Trophoblast cell (in vitro differentiated cells and primary cell): ENCODE data around the gene WNT9B.
A peak's percentile ranks its signal among the peaks of the same experiment; 100 is the strongest.

Experiments used
- DNase-seq, 2 donors: peaks; one replicate each; pipeline ENCODE4 v3.0.0-alpha.2; 2016
- H2AFZ ChIP-seq: 2 replicates; pipeline ENCODE4 v1.6.1; 2013; ENCODE audit warnings: low read length, moderate library complexity, mild to moderate bottlenecking; ENCODE audit not compliant: insufficient read depth, poor library complexity
- H2AK5ac ChIP-seq: 2 replicates; pipeline ENCODE4 v1.6.1; 2013; ENCODE audit warnings: mild to moderate bottlenecking, low read length
- H2BK120ac ChIP-seq: 2 replicates; pipeline ENCODE4 v1.6.1; 2013; ENCODE audit warnings: low read length, mild to moderate bottlenecking, moderate library complexity; ENCODE audit not compliant: insufficient read depth, poor library complexity
- H2BK12ac ChIP-seq: 2 replicates; pipeline ENCODE4 v1.6.1; 2013; ENCODE audit warnings: mild to moderate bottlenecking, low read length, moderate library complexity
- H2BK5ac ChIP-seq: 2 replicates; pipeline ENCODE4 v1.6.1; 2013; ENCODE audit warnings: low read length, low read depth, moderate library complexity, mild to moderate bottlenecking; ENCODE audit not compliant: poor library complexity
- H3K14ac ChIP-seq: 2 replicates; pipeline ENCODE4 v1.6.1; 2013; ENCODE audit warnings: mild to moderate bottlenecking, low read length
- H3K18ac ChIP-seq: 2 replicates; pipeline ENCODE4 v1.6.1; 2013; ENCODE audit warnings: mild to moderate bottlenecking, low read length
- H3K23ac ChIP-seq: 2 replicates; pipeline ENCODE4 v1.6.1; 2013; ENCODE audit warnings: low read length
- H3K27ac ChIP-seq: 2 replicates; pipeline ENCODE4 v1.5.1; 2013; ENCODE audit warnings: low read depth, mild to moderate bottlenecking, inconsistent platforms, low read length, moderate library complexity
- H3K27me3 ChIP-seq: 2 replicates; pipeline ENCODE4 v1.6.1; 2013; ENCODE audit warnings: inconsistent platforms, mild to moderate bottlenecking, low read length, moderate library complexity; ENCODE audit not compliant: insufficient read depth
- H3K36me3 ChIP-seq, 2 experiments: 1 replicate in 1 of 2; 2 replicates in 1 of 2; pipeline ENCODE4 v1.6.1; 2013; ENCODE audit warnings: low read length in 2 of 2, mild to moderate bottlenecking in 2 of 2, moderate library complexity in 1 of 2; ENCODE audit not compliant: insufficient read depth in 2 of 2, control insufficient read depth in 1 of 2
- H3K4ac ChIP-seq: 2 replicates; pipeline ENCODE4 v1.6.1; 2013; ENCODE audit warnings: low read depth, mild to moderate bottlenecking, low read length, moderate library complexity
- H3K4me1 ChIP-seq, 2 experiments: 1 replicate in 1 of 2; 2 replicates in 1 of 2; pipeline ENCODE4 v1.6.1; 2013; ENCODE audit warnings: low read length in 2 of 2, mild to moderate bottlenecking in 2 of 2, moderate library complexity in 1 of 2; ENCODE audit not compliant: insufficient read depth in 2 of 2, control insufficient read depth in 1 of 2
- H3K4me2 ChIP-seq: 2 replicates; pipeline ENCODE4 v1.6.1; 2013; ENCODE audit warnings: inconsistent platforms, mild to moderate bottlenecking, low read length, moderate library complexity
- H3K4me3 ChIP-seq: 2 replicates; pipeline ENCODE4 v1.5.1; 2013; ENCODE audit warnings: mild to moderate bottlenecking, low read depth, low read length, inconsistent platforms
- H3K79me1 ChIP-seq: one replicate; pipeline ENCODE4 v1.6.1; 2013; ENCODE audit warnings: low read length
- H3K79me2 ChIP-seq: 2 replicates; pipeline ENCODE4 v1.6.1; 2013; ENCODE audit warnings: low read length, mild to moderate bottlenecking; ENCODE audit not compliant: control insufficient read depth, insufficient read depth, poor library complexity
- H3K9ac ChIP-seq: 2 replicates; pipeline ENCODE4 v1.6.1; 2013; ENCODE audit warnings: mild to moderate bottlenecking, low read length
- H3K9me3 ChIP-seq: 2 replicates; pipeline ENCODE4 v1.6.1; 2013; ENCODE audit warnings: low read depth, mild to moderate bottlenecking, control low read depth, inconsistent platforms, low read length; ENCODE audit not compliant: insufficient read depth
- H4K12ac ChIP-seq: 2 replicates; pipeline ENCODE4 v1.6.1; 2013; ENCODE audit warnings: low read depth, mild to moderate bottlenecking, low read length, moderate library complexity
- H4K8ac ChIP-seq: 2 replicates; pipeline ENCODE4 v1.6.1; 2013; ENCODE audit warnings: low read depth, mild to moderate bottlenecking, low read length, moderate library complexity
- H4K91ac ChIP-seq: one replicate; pipeline ENCODE4 v1.6.1; 2013; ENCODE audit warnings: low read depth, mild to moderate bottlenecking, low read length, moderate library complexity
- WGBS: extraction: QIAGEN DNeasy Blood & Tissue Kit; methylation state at CpG from one replicate; pipeline ENCODE4 v1.1.7; 2013; ENCODE audit warnings: missing lambda C conversion rate; ENCODE audit not compliant: insufficient read length, insufficient coverage; ENCODE audit errors: extremely low coverage; 5-methylcytosine and 5-hydroxymethylcytosine counted together

Gene WNT9B

GRCh38 chr17:46813920-46814319 is 37.5 kb upstream of the WNT9B start:
- H4K12ac ChIP-seq: no peak overlapping the region
- H3K27ac ChIP-seq: no peak overlapping the region
- H2BK12ac ChIP-seq: no peak overlapping the region
- peaks cover 2% of the 10 kb centered on the region for H3K79me2 ChIP-seq
- H3K4ac ChIP-seq: no peak overlapping the region
- H4K91ac ChIP-seq: no peak overlapping the region
- H3K79me1 ChIP-seq: peaks cover 9% of the 10 kb centered on the region
- H2BK5ac ChIP-seq: no peak overlapping the region
- H3K14ac ChIP-seq: no peak overlapping the region
- H3K4me1 ChIP-seq: peaks cover 43 to 63% of the 10 kb centered on the region in 2 experiments
- H3K4me3 ChIP-seq: no peak overlapping the region
- no peak overlapping the region for H2AFZ ChIP-seq
- DNase-seq: no peak
- H3K18ac ChIP-seq: no peak overlapping the region
- H3K27me3 ChIP-seq: peaks cover 11% of the 10 kb centered on the region
- no peaks in the 10 kb centered on the region for H3K36me3 ChIP-seq
- no peak overlapping the region for H4K8ac ChIP-seq
- H2BK120ac ChIP-seq: no peak overlapping the region
- no peak overlapping the region for H3K23ac ChIP-seq
- no peak overlapping the region for H3K4me2 ChIP-seq
- no CpG with 5 or more reads among the region's 3 CpGs for WGBS
- no peaks in the 10 kb centered on the region for H3K9me3 ChIP-seq
- H3K9ac ChIP-seq: no peak overlapping the region
- H2AK5ac ChIP-seq: no peak overlapping the region

DNA sequence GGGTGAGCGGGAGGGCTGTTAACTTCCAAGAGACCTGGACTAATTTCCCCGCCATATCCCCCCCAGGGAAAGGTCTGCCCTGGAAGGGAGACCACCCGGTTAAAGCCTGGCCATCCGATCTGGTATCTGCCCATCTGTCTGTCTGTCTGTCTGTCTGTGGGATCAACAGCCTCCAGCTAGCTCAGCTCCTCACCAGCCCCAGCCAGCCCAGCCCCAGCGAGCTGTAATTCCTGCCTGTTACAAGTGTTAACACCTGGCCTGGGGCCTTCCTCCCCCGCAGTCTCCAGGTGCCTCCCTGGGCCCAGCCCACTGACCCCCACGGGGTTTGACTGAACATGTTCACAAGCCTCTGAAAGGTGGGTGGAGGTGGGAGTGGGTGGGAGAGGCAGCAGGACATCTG is 36.9 kb upstream of the WNT9B start:
- Histone ChIP-seq H2AK5ac (no peak overlapping the region), H3K4me3 (no peak overlapping the region), H3K27me3 (peaks cover 13% of the 10 kb centered on the region), H3K36me3 (no peaks in the 10 kb centered on the region), H3K14ac (no peak overlapping the region), H3K4ac (no peak overlapping the region), H2BK120ac (no peak overlapping the region), H3K18ac (no peak overlapping the region), H3K79me2 (peaks cover 3% of the 10 kb centered on the region), H4K8ac (no peak overlapping the region), H2BK5ac (no peak overlapping the region), H4K12ac (no peak overlapping the region), H3K27ac (no peak overlapping the region), H3K23ac (no peak overlapping the region), H3K9ac (no peak overlapping the region), H2BK12ac (no peak overlapping the region), H4K91ac (no peak overlapping the region), H3K79me1 (peaks cover 13% of the 10 kb centered on the region), H3K4me1 (peaks cover 45 to 66% of the 10 kb centered on the region in 2 experiments), H3K4me2 (no peak overlapping the region), H2AFZ (no peak overlapping the region), H3K9me3 (no peaks in the 10 kb centered on the region)
- WGBS: no CpG with 5 or more reads among the region's 7 CpGs
- DNase-seq: no peak

- no peak overlapping the region for H2BK5ac ChIP-seq
- H2AK5ac ChIP-seq: no peak overlapping the region
- no peaks in the 10 kb centered on the region for H3K36me3 ChIP-seq
- H3K9ac ChIP-seq: no peak overlapping the region
- no peaks in the 10 kb centered on the region for H3K9me3 ChIP-seq
- H2AFZ ChIP-seq: no peak overlapping the region
- peaks cover 13% of the 10 kb centered on the region for H3K27me3 ChIP-seq
- DNase-seq: no peak
- H3K4ac ChIP-seq: no peak overlapping the region
- no peak overlapping the region for H3K27ac ChIP-seq
- no peak overlapping the region for H3K4me2 ChIP-seq
- no peak overlapping the region for H4K91ac ChIP-seq
- no peak overlapping the region for H3K23ac ChIP-seq
- no peak overlapping the region for H2BK120ac ChIP-seq
- no peak overlapping the region for H3K4me3 ChIP-seq
- WGBS: no CpG with 5 or more reads among the region's 12 CpGs
- peaks cover 20% of the 10 kb centered on the region for H3K79me1 ChIP-seq
- no peak overlapping the region for H3K14ac ChIP-seq
- no peak overlapping the region for H2BK12ac ChIP-seq
- peaks cover 3% of the 10 kb centered on the region for H3K79me2 ChIP-seq
- no peak overlapping the region for H4K8ac ChIP-seq
- H3K4me1 ChIP-seq: peaks cover 54 to 68% of the 10 kb centered on the region in 2 experiments
- no peak overlapping the region for H3K18ac ChIP-seq
- no peak overlapping the region for H4K12ac ChIP-seq
Measured at GRCh38 chr17:46815474-46816353, 35.7 kb upstream of the WNT9B start.

DNA sequence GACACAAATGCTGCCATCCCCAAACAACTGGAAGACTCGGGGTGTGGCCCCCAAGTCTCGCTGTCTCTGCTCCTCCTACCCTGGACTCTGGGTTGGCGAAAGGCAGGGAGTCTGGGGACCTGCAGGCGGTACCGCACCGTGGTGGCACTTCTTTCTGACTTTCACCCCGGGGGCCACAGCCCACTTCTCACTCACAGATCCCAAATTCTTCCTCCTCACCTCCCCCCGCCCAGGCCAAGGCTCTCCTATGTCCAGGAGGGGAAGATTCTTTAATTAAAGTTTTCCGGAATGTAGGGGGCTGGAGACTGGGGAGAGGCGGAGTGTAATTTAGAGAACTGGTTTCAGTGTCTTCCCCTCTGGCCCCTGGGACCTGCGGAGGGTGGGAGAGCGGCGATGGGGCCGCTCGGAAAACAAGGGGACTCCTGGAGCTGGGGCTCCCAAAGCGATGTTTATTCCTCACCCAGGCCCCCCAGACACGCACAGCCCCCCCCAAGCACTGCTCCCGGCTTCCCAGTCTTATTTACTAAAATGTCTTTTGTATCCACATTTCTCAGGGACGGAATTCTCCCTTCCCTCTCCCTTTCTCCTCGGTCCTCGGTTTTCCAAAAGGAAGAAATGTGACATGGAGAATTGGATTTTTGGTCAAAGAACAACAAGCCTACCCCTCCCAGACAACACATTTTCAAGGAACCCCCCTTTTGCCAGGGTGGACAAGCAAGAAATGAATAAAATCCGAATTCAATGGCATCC is 34.1 kb upstream of the WNT9B start:
- H3K23ac ChIP-seq: no peak overlapping the region

More for the DNA sequence above, 34.1 kb upstream of the WNT9B start:
- Histone ChIP-seq H3K36me3 (no peaks in the 10 kb centered on the region), H2AFZ (no peak overlapping the region), H4K12ac (no peak overlapping the region), H3K4ac (no peak overlapping the region), H3K4me3 (no peak overlapping the region), H4K8ac (no peak overlapping the region), H3K27ac (no peak overlapping the region), H3K79me2 (peaks cover 3% of the 10 kb centered on the region), H2BK12ac (no peak overlapping the region), H3K9ac (no peak overlapping the region), H3K18ac (no peak overlapping the region), H4K91ac (peak overlapping the region; percentile 11), H3K4me1 (peaks cover 56 to 61% of the 10 kb centered on the region in 2 experiments), H2BK120ac (peak overlapping the region; percentile 34), H3K4me2 (peak overlapping the region; percentile 25), H3K9me3 (peaks cover 6% of the 10 kb centered on the region), H2BK5ac (no peak overlapping the region), H3K27me3 (peaks cover 27% of the 10 kb centered on the region), H3K14ac (no peak overlapping the region), H3K79me1 (peaks cover 18% of the 10 kb centered on the region), H2AK5ac (no peak overlapping the region)
- no peak for DNase-seq
- WGBS: no CpG with 5 or more reads among the region's 22 CpGs
